K562 (cell line): ENCODE measurements around the gene CYSTM1.

ENCODE experiments used
- CSDE1 ChIP-seq, 2 experiments: fragments of 450-650 bp; IDR thresholded peaks; 2 replicates each; pipeline ENCODE4 v1.6.1; 2016; ENCODE audit warnings: mild to moderate bottlenecking in 1 of 2
- EWSR1 ChIP-seq: fragments of 450-650 bp; IDR thresholded peaks from 2 replicates; pipeline ENCODE4 v1.6.1; 2018; ENCODE audit warnings: borderline replicate concordance, mild to moderate bottlenecking, low read depth, moderate library complexity; ENCODE audit not compliant: partially characterized antibody
- PHF20 ChIP-seq: fragments of 450-650 bp; IDR thresholded peaks from 2 replicates; pipeline ENCODE4 v1.6.1; 2018; ENCODE audit not compliant: partially characterized antibody
- TF ChIP-seq, protein P1 (sequence below), 2 experiments: IDR thresholded peaks in 1 of 2; conservative IDR thresholded peaks in 1 of 2; 2 replicates each; pipeline ENCODE4 v1.6.1; 2016; ENCODE audit warnings: low read depth in 2 of 2, mild to moderate bottlenecking in 1 of 2, missing compliant biosample characterization in 1 of 2, missing genetic modification characterization in 1 of 2, moderate library complexity in 1 of 2
- TF ChIP-seq, protein P2 (sequence below): sonication (generic); formaldehyde crosslinking; IDR thresholded peaks from 2 replicates; pipeline ENCODE4 v1.8.0; 2022; ENCODE audit warnings: missing genetic modification reagents, mild to moderate bottlenecking, borderline replicate concordance

GRCh38 chr5:140162781-140163180, 12.2 kb upstream of the CYSTM1 start:
- TF ChIP-seq, protein P1, sequence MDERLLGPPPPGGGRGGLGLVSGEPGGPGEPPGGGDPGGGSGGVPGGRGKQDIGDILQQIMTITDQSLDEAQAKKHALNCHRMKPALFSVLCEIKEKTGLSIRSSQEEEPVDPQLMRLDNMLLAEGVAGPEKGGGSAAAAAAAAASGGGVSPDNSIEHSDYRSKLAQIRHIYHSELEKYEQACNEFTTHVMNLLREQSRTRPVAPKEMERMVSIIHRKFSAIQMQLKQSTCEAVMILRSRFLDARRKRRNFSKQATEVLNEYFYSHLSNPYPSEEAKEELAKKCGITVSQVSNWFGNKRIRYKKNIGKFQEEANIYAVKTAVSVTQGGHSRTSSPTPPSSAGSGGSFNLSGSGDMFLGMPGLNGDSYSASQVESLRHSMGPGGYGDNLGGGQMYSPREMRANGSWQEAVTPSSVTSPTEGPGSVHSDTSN (CRISPR knock-in tag; IDR thresholded peaks at IDR 0.05; ENCODE audit: low read depth), result no peak
- TF ChIP-seq, protein P1 (tag; conservative IDR thresholded peaks at IDR 0.05; ENCODE audit: low read depth), result no peak
- no peak for TF ChIP-seq EWSR1
- no peak for TF ChIP-seq PHF20
- no peak for TF ChIP-seq CSDE1 (IDR thresholded peaks at IDR 0.05)
- TF ChIP-seq, protein P2, sequence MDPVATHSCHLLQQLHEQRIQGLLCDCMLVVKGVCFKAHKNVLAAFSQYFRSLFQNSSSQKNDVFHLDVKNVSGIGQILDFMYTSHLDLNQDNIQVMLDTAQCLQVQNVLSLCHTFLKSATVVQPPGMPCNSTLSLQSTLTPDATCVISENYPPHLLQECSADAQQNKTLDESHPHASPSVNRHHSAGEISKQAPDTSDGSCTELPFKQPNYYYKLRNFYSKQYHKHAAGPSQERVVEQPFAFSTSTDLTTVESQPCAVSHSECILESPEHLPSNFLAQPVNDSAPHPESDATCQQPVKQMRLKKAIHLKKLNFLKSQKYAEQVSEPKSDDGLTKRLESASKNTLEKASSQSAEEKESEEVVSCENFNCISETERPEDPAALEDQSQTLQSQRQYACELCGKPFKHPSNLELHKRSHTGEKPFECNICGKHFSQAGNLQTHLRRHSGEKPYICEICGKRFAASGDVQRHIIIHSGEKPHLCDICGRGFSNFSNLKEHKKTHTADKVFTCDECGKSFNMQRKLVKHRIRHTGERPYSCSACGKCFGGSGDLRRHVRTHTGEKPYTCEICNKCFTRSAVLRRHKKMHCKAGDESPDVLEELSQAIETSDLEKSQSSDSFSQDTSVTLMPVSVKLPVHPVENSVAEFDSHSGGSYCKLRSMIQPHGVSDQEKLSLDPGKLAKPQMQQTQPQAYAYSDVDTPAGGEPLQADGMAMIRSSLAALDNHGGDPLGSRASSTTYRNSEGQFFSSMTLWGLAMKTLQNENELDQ (CRISPR knock-in tag), result no peak
